ENCODE data around the gene BPIFB3.

The BPIFB3 gene, protein sequence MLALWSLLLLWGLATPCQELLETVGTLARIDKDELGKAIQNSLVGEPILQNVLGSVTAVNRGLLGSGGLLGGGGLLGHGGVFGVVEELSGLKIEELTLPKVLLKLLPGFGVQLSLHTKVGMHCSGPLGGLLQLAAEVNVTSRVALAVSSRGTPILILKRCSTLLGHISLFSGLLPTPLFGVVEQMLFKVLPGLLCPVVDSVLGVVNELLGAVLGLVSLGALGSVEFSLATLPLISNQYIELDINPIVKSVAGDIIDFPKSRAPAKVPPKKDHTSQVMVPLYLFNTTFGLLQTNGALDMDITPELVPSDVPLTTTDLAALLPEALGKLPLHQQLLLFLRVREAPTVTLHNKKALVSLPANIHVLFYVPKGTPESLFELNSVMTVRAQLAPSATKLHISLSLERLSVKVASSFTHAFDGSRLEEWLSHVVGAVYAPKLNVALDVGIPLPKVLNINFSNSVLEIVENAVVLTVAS

GRCh38 chr20:33053291-33054106, at the start of gene BPIFB3:
BPIFB3 (plus strand) TSS chr20:33053903; CDS start chr20:33055436, 1,533 bp downstream.
- DNase-seq, result no peak

DNA sequence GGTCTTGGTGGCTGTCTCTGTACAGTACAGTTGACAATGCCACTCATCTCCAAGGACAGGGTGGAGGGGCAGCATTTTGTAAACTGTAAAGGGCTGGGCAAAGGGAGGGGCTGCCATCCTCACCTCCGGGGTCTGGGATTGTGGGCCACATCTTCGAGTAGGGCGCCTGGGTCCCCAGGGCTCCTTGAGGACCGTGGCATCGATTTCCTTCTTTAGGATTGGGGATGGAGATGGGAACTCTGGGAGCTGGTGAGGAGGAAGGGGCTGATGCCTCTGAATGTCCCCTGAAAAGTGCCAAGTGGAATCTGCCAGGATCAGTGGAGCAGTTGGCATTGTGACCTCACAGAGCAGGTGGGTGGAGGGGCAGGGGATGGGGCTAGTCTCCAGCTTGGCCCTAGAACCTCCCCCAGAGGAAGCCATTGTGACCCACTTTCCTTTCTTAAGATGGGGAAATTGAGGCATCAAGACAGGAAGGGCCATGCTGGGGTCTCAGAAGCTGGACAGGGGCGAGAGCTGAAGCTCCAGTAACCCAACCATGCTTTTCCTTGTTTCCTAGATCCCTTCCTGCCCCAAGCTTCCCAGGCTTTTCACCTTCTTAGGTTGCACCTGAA, 49.5 kb upstream of the BPIFB3 start, which contains the start of gene SUN5:
Gene SUN5 (minus strand): TSS at position 293 of the 611 bp plus-strand sequence. CDS start 93 bp downstream, at position 200.
- DNase-seq, result no peak

- peak; percentile 3 to 17 for DNase-seq
Observed at GRCh38 chr20:33005132-33005566, 48.6 kb upstream of the BPIFB3 start.

- no peak for DNase-seq
Observed at GRCh38 chr20:33005908-33006775, 47.6 kb upstream of the BPIFB3 start.

GRCh38 chr20:33006776-33007375, 46.8 kb upstream of the BPIFB3 start:
- DNase-seq, result no peak

- DNase-seq, result no peak
Observed at GRCh38 chr20:33007376-33008335, 46.0 kb upstream of the BPIFB3 start, which contains the start of gene BPIFB2. BPIFB2 (plus strand) TSS chr20:33007704; CDS start chr20:33008575, 871 bp downstream.

DNA sequence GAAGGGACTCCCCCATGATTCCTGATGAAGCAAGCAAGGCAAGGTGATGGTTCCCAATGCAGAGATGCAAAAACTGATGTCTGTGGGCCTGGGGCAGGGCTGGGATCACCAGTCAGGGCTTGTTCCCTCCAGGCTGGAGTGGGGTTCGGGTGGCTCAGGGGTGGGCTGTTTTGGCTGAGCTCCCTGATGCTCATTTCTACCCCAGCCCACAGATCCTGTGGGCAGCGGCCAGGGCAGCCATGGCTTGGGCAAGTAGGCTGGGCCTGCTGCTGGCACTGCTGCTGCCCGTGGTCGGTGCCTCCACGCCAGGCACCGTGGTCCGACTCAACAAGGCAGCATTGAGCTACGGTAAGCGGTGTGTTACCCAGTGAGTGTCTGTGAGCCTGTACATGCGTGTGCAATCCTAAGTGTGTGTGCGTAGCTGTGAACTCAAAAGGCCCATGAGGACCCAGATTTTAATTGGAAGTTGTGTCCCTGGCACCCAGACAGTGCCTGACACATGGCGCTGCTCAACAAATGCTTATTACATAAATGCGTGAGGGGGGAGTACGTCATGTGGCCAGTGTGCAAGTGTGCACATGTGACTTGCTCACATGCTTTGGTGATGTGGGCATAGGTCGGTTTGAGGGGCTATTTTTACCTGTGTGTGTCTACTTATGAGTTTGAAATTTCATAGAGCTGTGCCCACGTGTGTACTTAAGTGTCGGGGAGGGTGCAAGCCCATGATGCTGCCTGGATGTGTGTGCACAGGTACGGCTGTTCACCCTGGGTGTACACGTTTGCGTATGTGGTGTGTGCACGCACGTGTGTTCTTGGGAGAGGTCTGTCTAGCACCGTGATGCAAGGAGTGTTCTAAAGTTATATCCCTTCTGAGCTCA, 45.1 kb upstream of the BPIFB3 start:
- no peak for DNase-seq

GRCh38 chr20:33009214-33010132, 44.2 kb upstream of the BPIFB3 start:
- no peak for DNase-seq

DNA sequence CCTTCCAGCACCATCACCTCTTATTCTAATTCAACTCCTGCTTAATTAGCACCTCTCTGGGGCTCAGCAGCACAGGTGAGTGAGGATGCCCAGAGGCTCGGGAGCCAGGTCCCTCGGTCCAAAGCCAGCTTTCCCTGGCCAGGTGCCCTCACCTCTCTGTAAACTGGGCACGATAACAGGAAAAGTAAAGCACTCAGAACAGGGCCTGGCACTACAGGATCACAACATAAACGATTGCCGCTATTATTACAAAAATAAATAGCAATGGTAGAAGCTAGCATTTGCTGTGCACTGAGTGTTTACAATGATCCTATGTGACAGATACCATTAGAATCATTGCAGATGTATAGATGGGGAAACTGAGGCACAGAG, 43.6 kb upstream of the BPIFB3 start:
- no peak for DNase-seq

GRCh38 chr20:33010674-33011449, 42.8 kb upstream of the BPIFB3 start:
- DNase-seq, result no peak

DNA sequence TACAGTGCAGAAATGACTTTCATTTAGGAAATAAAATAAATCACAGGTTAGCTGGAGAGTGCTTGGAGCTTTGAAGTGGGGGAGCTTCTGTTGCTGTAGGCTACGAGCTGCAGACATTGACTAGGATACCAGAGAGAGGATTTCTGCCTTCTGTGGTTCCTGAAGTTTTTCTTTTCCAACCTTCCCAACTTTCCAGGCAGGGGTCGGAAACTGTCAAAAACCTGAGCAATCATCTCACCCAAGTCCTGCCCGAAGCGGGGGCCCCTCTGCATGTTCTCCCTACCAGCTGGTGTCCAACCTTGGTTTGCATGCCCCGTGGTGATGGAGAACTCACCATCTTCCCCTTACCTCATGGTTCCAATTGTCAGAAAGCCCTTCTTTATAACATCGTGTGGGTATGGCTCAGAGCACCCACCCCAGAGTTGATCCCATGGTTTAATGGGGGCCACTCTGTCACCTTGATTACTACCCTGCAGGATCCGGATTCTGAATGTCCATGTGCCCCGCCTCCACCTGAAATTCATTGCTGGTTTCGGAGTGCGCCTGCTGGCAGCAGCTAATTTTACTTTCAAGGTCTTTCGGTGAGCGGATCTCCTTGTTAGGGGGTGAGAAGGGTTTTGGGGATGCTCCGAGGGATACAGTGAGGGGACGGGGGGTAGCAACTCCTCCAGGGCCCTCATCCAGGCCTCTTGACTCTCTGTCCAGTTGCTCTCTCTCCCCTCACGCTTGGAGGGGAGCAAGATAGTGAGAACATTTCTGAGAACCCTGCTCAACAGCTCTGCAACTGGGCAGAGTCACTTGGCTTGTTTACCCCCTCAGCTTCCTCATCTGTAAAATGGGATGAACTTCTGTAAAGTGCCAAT, 41.1 kb upstream of the BPIFB3 start:
- no peak for DNase-seq

- no peak for DNase-seq
Observed at GRCh38 chr20:33013701-33014326, 39.9 kb upstream of the BPIFB3 start.

DNA sequence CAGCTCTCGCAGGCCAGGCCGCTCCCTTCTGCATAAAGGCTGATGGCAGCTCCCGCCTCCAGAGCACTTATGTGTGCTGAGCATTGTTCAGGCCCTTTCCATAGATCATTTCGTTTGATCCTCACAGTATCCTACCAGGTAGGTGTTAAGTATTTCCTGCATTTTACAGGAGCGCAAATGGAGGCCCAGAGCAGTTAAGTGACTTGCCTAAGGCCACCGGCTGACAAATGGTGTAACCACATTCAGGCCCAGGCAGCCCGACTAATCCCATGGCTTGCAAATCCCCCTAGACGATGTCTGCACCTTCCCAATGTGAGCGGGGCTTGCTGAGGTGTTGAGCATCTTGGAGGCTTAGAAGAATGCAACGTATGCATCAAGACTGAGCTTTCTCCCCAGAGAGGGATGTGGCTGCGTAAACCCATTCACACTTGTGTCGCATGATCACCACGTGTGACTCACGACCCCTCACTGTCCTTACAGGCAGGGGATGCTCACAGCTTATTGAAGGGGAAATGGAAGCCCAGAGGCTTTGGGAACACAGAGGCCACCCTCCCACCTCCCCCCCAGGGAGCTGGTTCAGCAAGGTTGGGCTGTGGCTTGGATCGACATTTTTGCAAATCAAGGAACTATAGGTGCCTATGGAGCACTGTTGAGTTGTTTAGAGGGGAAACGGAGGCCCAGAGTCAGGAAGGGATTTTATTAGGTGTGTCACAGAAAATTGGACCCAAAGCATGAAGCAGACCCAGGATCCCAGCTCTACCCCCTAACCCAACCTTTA, 39.2 kb upstream of the BPIFB3 start:
- DNase-seq, result no peak

DNA sequence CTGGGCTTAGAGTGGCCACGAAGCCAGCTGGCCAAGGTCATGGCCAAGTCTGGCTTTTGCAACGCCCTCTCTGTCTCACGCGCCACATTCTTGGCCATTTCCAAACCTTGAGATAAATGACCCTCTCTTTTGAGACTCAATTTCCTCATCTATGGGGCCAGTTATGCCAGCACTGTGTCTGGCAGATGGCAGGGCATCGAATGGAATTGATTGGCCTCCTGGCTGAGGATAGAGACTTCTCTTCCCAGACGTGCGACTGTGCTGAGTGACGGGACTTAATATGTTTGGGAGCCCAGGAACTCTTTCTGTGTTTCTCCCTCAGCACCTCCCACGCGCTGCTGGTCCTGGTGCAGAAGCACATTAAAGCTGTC, 38.6 kb upstream of the BPIFB3 start:
- no peak for DNase-seq
